GM21786 (cell line): Measurements from ENCODE around the gene ANKS1A.
"Not testable (repeated sequence)": the region's sequence is repeated elsewhere in the genome, so short reads cannot be mapped to it uniquely, and the experiment has no call there.

Source experiments
- ATAC-seq: cut with Tn5 transposase; IDR thresholded peaks from one replicate; pipeline ENCODE4 v1.9.1; 2021; ENCODE audit not compliant: unreplicated experiment

The ANKS1A gene

GRCh38 chr6:34985236-34985635 lies 96.2 kb downstream of the ANKS1A start:
- ATAC-seq: no peak

DNA sequence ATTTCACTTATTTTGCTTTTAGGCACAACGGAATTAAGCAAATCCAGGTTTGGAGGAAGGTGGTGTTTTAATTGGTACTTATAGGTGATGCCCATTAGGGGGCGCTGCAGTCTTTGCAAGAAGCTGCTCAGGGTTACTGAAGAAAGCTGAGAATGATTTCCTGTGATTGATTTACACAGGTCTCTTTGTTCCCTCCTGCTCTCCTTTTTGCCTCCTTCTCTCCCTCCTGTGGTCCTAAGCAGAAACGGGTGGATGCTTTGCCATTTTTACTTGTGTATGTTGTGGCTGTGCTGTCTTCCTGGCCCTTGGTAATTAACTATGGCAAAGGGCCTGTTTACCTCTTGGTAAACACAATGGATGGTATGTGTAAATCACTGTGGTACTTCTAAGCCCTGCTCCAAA lies 97.8 kb downstream of the ANKS1A start:
- no peak for ATAC-seq

GRCh38 chr6:34987506-34987905 lies 98.5 kb downstream of the ANKS1A start:
- no peak for ATAC-seq

DNA sequence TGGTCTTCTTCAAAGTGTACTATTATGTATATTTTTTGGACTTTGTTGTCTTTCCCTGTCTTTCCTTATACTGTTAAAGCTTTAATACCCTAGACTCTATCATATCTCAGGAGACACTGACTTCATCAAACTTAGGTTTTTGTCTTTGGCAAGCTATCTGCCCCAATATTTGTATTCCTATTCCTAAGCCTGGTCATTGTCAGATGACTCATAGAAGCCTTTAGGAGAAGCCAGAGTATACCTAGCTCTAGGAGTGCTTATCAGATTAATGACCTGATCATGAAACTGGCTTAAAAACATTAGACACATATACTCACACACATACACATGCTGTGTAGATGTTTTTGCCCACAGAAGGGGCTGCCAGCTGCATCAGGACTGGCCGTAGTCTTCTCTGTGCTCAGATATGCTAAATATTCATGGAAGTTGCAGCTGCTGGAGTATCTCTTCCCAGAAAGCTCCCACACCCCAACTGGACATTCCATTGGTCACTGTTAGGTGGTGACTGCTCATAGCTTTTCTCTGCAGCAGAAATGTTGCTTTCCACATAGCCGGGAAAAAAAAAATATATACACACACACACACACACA lies 102.0 kb downstream of the ANKS1A start:
- no peak for ATAC-seq

DNA sequence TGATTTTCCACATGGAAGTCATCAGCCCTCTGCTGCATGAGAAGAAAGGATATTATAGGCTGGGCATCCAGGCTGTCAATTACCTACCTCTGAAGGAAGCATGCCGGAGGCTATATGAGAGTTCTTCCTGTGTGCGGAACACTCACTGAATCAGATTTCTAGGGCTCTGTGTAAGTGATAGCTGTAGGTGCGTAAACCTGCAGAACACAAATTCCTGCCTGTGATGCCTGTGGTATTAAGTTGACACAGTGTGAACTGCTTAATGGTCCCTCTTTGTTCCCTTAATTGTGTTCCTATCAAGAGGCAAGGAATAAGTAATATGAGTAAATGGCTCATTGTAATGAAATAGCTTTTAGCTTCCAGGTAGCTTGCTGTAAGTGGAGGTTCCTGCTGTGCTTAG lies 103.3 kb downstream of the ANKS1A start:
- no peak for ATAC-seq

GRCh38 chr6:34993213-34993612 lies 104.2 kb downstream of the ANKS1A start:
- no peak for ATAC-seq

- no peak for ATAC-seq
Measured at GRCh38 chr6:34994693-34995092, 105.6 kb downstream of the ANKS1A start.

- ATAC-seq: not testable (repeated sequence)
Measured at GRCh38 chr6:34998417-34998816, 109.4 kb downstream of the ANKS1A start.

- not testable (repeated sequence) for ATAC-seq
Measured at GRCh38 chr6:34999153-34999552, 110.1 kb downstream of the ANKS1A start.

DNA sequence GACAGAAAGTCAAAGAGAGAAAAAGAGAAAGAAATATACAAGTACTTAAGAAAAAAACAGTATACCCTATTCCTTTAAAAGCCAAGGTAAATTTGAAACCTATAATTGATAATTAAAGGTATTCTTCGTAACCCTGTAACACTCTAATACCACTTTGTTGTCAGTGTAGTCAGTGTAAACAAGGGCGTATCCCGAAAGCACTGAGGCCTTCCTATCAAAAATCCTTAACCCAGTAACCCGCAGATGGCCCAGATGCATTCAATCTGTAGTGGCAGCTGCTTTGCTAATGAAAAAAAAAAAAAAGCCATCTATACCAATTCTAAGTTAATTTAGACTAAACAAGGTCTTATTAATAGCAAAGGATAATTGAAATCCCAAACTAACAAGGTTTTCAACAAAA lies 110.9 kb downstream of the ANKS1A start:
- not testable (repeated sequence) for ATAC-seq

DNA sequence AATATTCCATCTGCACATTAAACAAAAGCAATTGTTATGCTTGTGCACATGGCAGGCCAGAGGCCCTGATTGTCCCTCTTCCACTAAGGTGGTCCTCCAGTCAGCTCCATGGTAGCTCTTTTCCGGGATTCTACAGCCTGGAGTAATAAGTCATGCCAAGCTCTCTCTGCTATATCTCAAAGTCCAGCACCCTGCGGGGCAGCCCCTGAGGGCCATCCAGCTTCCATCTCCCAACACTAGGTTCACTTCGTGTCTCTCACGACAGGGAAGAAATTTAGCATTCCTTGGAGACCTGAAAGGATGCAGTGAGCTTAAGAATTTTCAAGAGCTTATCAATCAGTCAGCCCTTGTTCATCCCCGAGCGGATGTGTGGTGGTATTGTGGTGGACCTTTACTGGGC lies 112.3 kb downstream of the ANKS1A start:
- not testable (repeated sequence) for ATAC-seq

DNA sequence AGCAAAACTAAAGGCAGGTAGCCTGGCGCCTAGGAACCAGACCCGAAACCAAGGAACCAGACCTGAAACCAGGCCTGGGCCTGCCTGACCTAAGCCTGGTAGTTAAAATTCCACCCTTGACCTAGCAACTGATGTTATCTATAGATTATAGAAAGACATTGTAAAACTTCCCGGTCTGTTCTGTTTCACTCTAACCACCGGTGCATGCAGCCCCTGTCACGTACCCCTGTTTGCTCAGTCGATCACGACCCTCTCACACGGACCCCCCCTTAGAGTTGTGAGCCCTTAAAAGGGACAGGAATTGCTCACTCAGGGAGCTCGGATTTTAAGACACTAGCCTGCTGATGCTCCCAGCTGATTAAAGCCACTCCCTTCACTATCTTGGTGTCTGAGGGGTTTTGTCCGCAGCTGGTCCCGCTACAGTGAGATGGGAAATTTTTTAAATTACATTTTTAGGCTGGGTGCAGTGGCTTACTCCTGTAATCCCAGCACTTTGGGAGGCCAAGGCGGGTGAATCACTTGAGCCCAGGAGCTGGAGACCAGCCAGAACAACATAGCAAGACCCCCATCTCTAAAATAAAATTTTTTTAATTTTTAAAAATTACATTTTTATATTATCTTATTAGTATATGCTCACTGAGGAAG lies 115.0 kb downstream of the ANKS1A start:
- ATAC-seq: not testable (repeated sequence)

DNA sequence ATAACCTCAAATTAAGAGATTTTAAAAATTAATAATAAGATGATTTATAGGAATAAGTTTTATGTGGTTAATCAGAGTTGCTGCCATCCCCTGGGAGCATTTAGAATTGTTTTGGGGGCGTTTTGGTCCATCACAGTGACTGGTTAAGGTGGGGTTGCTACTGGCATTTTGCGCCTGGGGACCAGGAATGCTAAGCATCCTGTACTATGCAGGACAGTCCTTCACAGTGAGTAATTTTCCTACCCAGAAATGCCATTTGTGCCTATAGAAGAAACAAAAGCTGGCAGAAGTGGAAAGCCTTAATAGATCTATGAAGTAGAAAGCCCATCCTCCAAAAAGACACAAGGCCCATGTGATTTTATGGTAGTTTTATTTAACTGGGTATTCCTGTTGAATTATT lies 118.0 kb downstream of the ANKS1A start:
- no peak for ATAC-seq

GRCh38 chr6:35008858-35009257 lies 119.8 kb downstream of the ANKS1A start:
- ATAC-seq: no peak

DNA sequence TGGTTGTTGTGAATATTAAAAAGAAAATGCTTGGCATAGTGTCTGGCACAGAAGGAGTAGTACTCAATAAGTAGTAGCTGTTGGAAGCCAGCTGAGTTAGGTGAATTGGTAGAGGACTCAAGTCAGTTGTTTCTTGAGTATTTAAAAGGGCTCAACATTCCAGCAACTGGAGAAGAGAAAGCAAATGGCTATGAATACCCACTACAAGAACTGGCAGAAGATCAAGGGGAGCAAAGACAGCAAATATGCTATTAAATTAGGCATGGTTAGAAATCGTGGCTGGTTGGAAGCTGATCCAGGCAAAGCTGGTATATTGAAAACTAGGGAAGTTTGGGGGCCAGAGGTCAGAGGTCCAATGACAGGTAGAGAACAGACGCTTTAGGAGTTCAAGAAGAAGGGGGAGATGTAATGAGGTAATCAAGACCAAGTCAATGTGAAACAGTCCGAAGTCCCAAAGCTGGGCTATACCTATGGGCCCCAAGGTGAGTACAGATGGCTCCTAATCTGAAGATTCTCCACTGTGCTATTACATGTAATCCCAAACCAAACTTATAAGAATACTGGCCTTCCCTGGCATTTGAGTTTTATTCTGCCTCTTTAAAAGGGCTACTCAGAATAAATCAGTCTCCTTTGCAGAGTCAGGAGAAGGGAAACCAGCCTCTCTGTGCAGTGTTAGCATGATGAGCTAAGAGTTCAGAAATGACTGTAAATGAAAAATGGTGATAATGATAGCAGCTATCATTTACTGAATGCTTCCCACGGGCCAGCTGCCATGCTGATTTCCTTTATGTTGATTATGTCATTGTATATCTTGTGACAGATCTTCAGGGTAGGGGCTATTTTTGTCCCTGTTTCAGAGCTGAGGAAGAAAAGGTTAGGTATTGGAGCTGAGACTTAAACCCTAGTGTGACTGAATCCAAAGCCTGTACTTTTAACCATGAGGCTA lies 122.3 kb downstream of the ANKS1A start:
- no peak for ATAC-seq

- no peak for ATAC-seq
Measured at GRCh38 chr6:35013701-35014100, 124.6 kb downstream of the ANKS1A start.

DNA sequence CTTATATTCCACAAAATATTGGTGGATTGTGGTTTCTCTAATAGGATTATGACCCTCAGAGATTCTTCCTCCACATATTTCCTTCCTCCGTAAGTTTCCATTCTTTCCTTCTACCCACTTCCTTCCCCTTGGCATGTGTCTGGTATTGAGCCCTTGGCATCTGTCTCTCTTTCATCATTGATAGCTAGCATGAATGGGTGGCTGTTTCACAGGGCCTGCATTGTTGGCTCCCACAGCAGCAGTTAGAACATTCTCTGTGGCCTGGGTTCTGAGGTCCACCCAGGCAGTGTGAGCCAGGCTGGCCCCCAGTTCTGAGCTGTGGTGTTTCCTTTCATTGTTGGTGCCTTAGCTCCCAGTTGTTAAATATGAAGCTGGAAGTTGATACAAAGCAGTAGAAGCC lies 125.3 kb downstream of the ANKS1A start:
- no peak for ATAC-seq

DNA sequence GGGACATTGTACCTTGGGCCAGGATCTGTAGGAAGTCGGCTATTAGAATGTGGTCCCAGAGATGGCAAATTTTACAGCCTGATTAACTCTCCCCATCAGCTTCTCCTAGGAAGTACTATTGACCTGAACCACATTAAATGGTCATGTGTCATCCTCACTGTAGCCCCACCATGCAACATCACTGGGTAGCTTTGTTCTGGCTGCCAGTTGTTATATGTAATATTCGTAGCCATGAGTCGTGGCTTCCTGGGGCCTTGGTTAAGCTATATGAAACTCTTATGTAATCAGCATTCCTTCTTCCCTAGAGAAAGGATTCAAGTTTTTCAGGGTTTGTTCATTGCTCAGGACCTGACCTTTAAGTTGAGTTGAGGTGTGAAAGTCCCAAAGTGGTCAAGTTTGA lies 125.7 kb downstream of the ANKS1A start:
- ATAC-seq: no peak

GRCh38 chr6:35015476-35015875 lies 126.4 kb downstream of the ANKS1A start:
- ATAC-seq: no peak

GRCh38 chr6:35015996-35016395 lies 126.9 kb downstream of the ANKS1A start:
- ATAC-seq: no peak

GRCh38 chr6:35016502-35017321 lies 127.7 kb downstream of the ANKS1A start:
- ATAC-seq: no peak
